Fibroblast of lung (primary cell): ENCODE data around the gene NRG2.

Source experiments
- CTCF ChIP-seq, 2 donors: IDR thresholded peaks in 1 of 2; conservative IDR thresholded peaks in 1 of 2; 1 replicate in 1 of 2; 2 replicates in 1 of 2; pipeline ENCODE4 v1.5.1; 2011 to 2012; ENCODE audit warnings: low read length in 2 of 2, control low read depth in 1 of 2, inconsistent platforms in 1 of 2, low read depth in 1 of 2, mild to moderate bottlenecking in 1 of 2
- EZH2 ChIP-seq: IDR thresholded peaks from 2 replicates; pipeline ENCODE4 v1.5.1; 2012; ENCODE audit warnings: low read length, control low read depth, mild to moderate bottlenecking; ENCODE audit errors: missing control alignments

GRCh38 chr5:139809331-139809810 is 233.7 kb downstream of the NRG2 start:
- TF ChIP-seq CTCF (conservative IDR thresholded peaks at IDR 0.05 in 1 of 2, IDR thresholded peaks at IDR 0.05 in 1 of 2; ENCODE audit: low read depth in 1 of 2, low read length in 2 of 2) (no peak), EZH2 (no peak)
